ENCODE measurements around the gene PDZD8. TPM values are rescaled to one million over a fixed set of nuclear protein-coding genes. Genes with fewer than 3 reads are reported as not detected.

PDZD8 gene, protein sequence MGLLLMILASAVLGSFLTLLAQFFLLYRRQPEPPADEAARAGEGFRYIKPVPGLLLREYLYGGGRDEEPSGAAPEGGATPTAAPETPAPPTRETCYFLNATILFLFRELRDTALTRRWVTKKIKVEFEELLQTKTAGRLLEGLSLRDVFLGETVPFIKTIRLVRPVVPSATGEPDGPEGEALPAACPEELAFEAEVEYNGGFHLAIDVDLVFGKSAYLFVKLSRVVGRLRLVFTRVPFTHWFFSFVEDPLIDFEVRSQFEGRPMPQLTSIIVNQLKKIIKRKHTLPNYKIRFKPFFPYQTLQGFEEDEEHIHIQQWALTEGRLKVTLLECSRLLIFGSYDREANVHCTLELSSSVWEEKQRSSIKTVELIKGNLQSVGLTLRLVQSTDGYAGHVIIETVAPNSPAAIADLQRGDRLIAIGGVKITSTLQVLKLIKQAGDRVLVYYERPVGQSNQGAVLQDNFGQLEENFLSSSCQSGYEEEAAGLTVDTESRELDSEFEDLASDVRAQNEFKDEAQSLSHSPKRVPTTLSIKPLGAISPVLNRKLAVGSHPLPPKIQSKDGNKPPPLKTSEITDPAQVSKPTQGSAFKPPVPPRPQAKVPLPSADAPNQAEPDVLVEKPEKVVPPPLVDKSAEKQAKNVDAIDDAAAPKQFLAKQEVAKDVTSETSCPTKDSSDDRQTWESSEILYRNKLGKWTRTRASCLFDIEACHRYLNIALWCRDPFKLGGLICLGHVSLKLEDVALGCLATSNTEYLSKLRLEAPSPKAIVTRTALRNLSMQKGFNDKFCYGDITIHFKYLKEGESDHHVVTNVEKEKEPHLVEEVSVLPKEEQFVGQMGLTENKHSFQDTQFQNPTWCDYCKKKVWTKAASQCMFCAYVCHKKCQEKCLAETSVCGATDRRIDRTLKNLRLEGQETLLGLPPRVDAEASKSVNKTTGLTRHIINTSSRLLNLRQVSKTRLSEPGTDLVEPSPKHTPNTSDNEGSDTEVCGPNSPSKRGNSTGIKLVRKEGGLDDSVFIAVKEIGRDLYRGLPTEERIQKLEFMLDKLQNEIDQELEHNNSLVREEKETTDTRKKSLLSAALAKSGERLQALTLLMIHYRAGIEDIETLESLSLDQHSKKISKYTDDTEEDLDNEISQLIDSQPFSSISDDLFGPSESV
- total RNA-seq = 10 to 100 TPM; 19.7 to 20.4 TPM

DNA sequence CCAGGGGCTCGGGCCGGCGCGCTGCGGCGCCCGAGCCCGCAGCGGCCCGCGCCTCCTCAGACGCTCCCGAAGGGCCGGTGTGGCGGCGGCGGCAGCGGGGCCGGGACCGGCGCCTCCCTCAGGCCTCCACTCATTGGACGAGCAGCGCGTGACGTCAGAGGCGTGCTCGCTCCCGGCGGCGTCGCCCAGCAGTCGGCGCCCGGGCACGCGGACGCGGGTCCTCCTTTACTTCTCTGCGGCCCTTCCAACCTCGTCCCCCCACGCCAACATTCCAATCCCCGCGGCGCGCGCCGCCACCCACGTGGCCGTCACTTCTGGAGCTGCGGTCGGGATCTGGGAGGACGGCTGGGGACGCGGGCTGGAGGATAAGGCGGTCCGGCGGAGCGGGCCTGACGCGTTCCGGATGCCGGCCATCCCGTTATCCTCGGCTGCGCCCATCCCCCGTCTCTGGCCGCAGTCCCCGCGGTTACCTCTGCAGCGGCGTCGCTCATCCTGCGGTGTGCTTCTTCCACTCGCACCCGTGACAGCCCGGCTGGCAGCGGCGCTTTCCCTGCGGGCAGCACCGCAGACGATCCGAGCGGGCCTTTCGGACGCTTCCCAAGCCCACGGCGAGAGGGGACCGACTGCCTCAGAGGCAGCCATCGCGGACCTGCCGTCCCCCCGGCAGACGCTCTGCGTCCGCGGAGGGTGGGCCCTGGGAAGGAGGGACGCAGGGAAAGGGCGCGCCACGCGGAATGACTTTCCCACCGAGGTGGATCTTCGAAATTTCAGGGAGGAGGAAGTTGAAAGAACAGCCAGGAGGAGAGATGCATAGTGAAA, at the start of gene PDZD8:
PDZD8 (minus strand) TSS at position 81 of the 819 bp plus-strand sequence. CDS start 213 bp downstream, outside the sequence.
- peak; percentile 91 for DNase-seq
- Mint-ChIP-seq H3K27ac (peak within 1 kb of the TSS; percentile 80), H3K4me3 (peak within 1 kb of the TSS; percentile 92), H3K27me3 (peaks cover 37% of the 10 kb centered on the region), H3K9me3 (no peaks in the 10 kb centered on the region), H3K4me1 (peaks cover 27% of the 10 kb centered on the region), H3K36me3 (peaks cover 12% of the 10 kb centered on the region)

DNA sequence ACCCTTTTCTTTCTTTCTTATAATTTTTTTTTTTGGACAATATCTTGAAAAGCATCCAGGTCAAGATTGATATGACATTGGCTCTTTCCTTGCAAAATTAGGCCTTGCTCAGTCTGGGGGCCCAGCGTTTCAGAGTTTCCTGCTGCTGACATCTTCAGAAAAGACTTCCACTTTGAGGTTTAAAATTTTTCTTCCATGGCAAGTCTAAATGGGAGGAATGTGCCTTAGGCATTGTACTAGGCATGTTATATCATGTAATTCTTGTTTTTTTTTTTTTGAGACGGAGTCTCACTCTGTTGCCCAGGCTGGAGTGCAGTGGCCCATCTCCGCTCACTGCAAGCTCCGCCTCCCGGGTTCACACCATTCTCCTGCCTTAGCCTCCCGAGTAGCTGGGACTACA, 48.9 kb upstream of the PDZD8 start:
- H3K36me3 Mint-ChIP-seq = no peaks in the 10 kb centered on the region
- H3K9me3 Mint-ChIP-seq = peaks cover 3% of the 10 kb centered on the region
- no peak overlapping the region for H3K4me3 Mint-ChIP-seq
- no peak overlapping the region for H3K27ac Mint-ChIP-seq
- H3K27me3 Mint-ChIP-seq = no peaks in the 10 kb centered on the region
- no peak for DNase-seq
- no peaks in the 10 kb centered on the region for H3K4me1 Mint-ChIP-seq

DNA sequence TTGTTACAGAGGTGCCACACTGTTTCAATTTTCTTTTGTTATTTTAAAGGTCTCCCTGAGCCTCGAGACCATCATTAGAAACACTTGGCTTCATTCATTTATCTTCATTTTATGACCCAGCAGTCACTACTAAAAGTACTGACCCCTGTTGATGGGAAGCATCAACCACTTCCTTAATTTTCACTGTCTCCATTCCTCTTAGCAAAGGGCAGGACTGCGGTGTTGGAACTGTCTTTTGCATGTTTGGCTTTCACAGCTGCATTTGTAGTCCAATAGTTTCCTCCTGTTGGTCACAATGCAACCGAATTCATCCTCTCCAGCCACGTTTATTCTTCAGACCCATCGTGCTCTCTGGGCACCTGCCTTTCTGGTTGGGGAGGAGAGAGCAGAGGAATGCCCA, 46.7 kb upstream of the PDZD8 start:
- H3K27ac Mint-ChIP-seq = no peak overlapping the region
- no peaks in the 10 kb centered on the region for H3K27me3 Mint-ChIP-seq
- no peaks in the 10 kb centered on the region for H3K36me3 Mint-ChIP-seq
- peaks cover 3% of the 10 kb centered on the region for H3K9me3 Mint-ChIP-seq
- no peak for DNase-seq
- H3K4me3 Mint-ChIP-seq = no peak overlapping the region
- no peaks in the 10 kb centered on the region for H3K4me1 Mint-ChIP-seq

DNA sequence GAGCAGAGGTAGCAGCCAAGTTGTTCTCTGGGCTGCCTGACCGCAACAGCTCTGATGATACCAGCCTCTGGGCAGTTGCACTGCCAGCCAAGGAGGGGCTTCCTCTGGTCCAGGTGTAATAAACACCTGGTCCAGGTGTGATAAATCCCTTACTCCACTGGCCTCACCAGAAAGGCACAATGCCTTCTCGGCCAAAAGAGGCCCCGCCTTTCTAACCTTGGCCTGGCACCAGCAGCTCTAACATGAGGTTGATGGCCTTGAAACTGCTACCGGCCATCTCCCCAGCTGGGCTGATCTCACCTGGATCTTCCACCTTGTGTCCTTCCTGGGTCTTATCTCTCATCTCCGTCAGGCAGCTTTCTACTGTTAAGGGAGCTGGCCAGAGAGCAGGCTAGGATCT, 45.5 kb upstream of the PDZD8 start:
- Mint-ChIP-seq H3K27ac (no peak overlapping the region), H3K36me3 (no peaks in the 10 kb centered on the region), H3K27me3 (no peaks in the 10 kb centered on the region), H3K4me3 (no peak overlapping the region), H3K4me1 (no peaks in the 10 kb centered on the region), H3K9me3 (peaks cover 3% of the 10 kb centered on the region)
- DNase-seq = no peak

DNA sequence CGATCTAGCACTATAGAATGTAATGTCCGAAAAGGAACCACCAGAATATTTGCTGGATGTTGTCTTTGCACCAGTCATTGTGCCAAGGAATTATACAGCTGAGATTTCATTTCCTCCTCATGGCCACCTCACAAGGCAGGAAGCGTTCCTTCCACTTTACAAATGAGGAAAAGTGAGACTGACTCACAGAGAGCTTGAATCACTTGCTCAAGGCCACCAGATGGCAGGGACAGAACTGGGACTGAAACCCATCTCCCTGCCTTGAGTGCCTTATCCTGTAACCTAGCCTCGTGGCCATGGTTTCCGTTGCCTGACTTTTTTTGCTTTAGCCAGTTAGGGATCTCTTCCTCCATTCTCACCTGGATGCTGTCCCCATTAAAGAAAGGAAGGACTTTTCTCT, 44.7 kb upstream of the PDZD8 start:
- no peak overlapping the region for H3K27ac Mint-ChIP-seq
- H3K36me3 Mint-ChIP-seq = no peaks in the 10 kb centered on the region
- DNase-seq = no peak
- H3K27me3 Mint-ChIP-seq = no peaks in the 10 kb centered on the region
- H3K4me3 Mint-ChIP-seq = no peak overlapping the region
- H3K4me1 Mint-ChIP-seq = no peaks in the 10 kb centered on the region
- peaks cover 3% of the 10 kb centered on the region for H3K9me3 Mint-ChIP-seq

DNA sequence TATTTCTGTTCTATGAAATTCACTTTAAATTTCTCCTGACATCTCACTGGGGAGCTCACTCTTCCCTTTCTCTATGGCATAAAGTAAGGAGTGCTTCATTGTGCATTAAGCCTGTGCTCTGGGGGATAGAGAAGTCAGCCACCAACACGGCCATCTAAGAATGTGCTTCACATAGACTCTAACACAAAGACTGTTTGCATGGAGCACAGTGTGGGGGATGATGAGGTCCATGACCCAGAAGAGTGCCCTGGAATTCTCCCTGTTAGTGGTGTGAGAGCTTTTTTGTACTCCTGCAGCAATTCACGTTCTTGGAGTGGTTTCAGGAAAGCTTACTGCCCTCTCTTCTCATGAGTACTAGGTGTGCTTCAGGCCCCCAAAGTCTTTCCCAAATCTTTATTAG, 43.9 kb upstream of the PDZD8 start:
- Mint-ChIP-seq H3K4me1 (no peaks in the 10 kb centered on the region), H3K27ac (no peak overlapping the region), H3K36me3 (no peaks in the 10 kb centered on the region), H3K4me3 (no peak overlapping the region), H3K27me3 (no peaks in the 10 kb centered on the region), H3K9me3 (peaks cover 3% of the 10 kb centered on the region)
- DNase-seq = no peak

DNA sequence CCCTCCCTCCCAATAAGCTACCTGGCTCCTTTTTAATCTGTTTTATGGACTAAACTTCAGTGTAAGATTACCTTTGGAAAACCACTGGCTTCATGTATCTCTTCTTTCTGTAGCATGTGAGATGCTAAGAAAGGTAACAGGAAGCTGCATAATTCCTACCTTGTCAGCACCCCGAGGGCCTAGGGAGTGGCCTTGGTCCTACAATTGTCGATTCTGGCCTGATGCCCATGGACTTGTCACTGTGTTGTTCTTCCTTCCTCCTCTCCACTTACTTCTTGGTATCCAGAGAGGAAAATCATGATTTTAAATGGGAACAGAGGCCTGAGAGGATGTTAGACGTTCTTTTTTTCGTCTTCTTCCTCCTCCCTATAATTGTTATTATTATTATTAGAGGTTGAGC, 42.9 kb upstream of the PDZD8 start:
- Mint-ChIP-seq H3K9me3 (peaks cover 3% of the 10 kb centered on the region), H3K4me3 (no peak overlapping the region), H3K4me1 (no peaks in the 10 kb centered on the region), H3K27ac (no peak overlapping the region), H3K27me3 (peaks cover 4% of the 10 kb centered on the region), H3K36me3 (no peaks in the 10 kb centered on the region)
- no peak for DNase-seq

DNA sequence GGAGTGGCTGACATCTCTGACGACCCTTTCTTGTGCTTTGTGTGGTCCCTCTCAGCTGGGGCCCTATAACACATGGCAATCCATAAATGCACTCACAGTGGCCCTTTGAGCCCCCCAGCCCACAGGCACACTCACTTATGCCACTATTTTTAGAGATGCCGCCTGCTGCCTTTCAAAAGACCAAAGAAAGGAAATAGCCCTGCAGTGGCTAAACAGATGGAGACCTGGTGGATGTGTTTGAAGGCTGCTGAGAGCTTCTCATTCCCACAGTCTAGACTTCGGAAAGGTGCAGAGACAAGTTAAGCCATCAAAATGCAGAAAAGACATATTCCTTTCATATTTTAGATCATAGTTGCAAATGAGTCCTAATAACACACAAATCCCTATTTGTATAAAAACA, 42.0 kb upstream of the PDZD8 start:
- Mint-ChIP-seq H3K27me3 (peaks cover 4% of the 10 kb centered on the region), H3K9me3 (peaks cover 3% of the 10 kb centered on the region), H3K4me1 (no peaks in the 10 kb centered on the region), H3K4me3 (no peak overlapping the region), H3K27ac (no peak overlapping the region), H3K36me3 (no peaks in the 10 kb centered on the region)
- no peak for DNase-seq

DNA sequence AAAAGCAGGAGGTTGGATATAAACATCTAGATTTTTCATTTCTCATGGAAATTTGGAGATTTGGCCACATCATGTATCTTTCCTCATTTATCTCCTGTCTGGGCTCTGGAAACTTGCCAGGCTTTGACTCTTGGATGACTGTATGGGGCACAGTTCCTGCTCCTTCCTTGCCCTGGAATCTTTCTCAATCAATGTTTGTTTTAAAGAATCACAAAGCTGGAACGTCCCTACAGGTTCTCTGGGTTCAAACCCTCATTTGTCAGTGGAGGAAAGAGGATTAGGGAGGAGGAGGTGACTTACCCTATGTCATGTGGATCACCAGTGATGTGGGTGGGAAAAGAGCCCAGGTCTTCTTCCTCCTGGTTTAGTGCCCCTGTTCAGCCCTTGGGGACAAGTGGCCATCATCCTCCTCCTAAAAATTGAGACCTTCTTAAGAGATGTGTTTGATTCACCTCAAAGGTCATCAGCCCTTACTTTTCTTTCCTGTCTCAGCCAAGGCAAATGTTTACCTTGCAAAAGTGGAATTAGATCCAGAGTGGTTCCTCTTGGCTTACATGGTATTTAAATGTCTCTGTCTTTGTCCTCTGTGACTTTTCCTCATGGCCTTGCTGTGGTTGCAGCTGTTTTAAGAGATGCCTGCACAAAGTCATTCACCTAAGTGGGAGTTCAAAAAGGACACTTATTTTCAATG, 38.8 kb upstream of the PDZD8 start:
- DNase-seq = no peak
- Mint-ChIP-seq H3K4me1 (no peaks in the 10 kb centered on the region), H3K36me3 (no peaks in the 10 kb centered on the region), H3K9me3 (no peaks in the 10 kb centered on the region), H3K27ac (no peak overlapping the region), H3K27me3 (peaks cover 4% of the 10 kb centered on the region), H3K4me3 (no peak overlapping the region)

DNA sequence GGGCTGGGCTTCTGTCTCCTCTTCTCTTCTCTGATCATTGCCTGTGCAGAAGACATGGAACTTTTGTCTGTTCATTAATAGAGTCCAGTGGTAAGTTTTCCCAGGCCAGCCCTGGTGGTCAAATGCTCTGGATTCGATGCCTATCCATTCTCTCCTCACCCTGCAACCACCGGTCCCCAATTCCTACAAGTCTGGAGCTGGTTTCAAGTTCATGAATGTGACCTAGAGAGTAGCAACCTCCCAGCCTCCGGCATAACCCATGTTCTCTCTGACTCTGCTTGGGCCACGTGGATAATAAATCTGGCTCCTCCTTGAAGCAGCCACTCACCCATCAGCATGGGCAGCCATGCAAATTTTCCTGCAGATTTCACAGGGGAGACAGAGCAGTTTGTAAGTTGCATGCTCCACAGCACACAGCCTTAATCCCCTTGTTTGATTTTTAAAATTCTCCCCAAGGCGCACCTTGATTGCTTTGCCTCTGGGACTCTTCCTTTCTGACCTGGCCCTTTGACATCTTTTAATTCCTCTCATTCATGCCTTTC, 37.3 kb upstream of the PDZD8 start:
- Mint-ChIP-seq H3K27ac (no peak overlapping the region), H3K4me3 (no peak overlapping the region), H3K36me3 (no peaks in the 10 kb centered on the region), H3K4me1 (no peaks in the 10 kb centered on the region), H3K27me3 (peaks cover 4% of the 10 kb centered on the region), H3K9me3 (no peaks in the 10 kb centered on the region)
- DNase-seq = no peak

DNA sequence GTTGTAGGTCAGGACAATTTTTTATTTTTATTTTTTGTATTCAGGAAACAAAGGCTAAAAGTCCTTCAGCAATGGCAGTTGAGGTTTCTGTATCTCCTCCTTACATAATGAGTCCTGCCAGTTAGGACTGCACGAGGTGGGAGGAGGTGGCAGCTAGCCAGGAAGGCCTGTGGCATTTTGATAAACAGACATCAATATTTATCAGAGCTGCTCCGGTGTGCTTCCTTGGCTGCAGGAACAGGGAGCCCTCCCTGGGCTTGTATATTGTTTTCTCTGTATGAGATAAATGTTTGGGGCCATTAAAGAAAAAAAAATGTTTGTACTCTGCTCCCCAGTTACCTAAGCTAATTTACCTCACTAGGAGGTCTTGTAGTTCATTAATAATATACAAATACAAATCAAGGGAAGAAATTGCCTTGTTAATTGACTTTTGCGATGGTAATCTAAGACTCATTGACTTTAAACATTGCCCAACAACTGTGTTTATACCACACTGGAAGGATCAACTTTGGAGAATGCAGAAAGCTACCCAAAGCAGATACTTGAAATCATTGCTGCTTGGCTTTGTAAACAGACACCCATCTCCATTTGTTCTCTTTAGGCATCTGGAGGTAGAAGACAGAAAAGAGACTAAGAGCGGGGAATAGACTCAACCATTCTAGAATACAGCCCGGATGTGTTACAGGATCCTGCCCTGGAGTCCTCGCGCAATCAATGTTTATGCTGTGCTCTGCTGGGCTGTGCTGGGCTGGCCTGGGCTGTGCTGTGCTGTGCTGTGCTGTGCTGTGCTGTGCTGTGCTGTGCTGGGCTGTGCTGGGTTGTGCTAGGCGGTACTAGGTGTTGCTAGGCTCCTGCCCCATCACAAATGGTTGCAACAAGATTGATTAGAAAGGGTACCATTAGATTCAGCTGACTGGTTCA, 36.5 kb upstream of the PDZD8 start:
- no peaks in the 10 kb centered on the region for H3K36me3 Mint-ChIP-seq
- H3K4me3 Mint-ChIP-seq = no peak overlapping the region
- no peak overlapping the region for H3K27ac Mint-ChIP-seq
- no peaks in the 10 kb centered on the region for H3K4me1 Mint-ChIP-seq
- no peak for DNase-seq
- peaks cover 4% of the 10 kb centered on the region for H3K27me3 Mint-ChIP-seq
- no peaks in the 10 kb centered on the region for H3K9me3 Mint-ChIP-seq

DNA sequence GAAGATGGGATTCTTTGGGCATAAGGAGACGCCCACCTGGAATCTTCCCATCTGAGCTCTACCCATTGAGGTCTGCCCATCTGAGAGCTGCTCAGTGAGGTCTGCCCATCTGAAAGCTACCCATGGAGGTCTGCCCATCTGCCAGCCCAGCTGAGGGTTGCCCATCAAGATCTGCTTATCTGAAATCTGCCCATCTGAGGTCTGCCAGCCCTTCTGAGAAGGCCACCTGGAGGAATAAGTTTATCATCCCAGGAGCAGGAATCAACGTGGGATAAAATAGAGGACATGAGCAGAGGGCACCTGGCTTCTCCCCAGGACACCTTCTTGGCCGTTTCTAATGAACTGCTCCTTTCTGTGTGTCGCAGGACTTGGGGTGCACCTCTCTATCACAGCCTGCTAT, 35.3 kb upstream of the PDZD8 start:
- Mint-ChIP-seq H3K36me3 (no peaks in the 10 kb centered on the region), H3K27me3 (peaks cover 4% of the 10 kb centered on the region), H3K27ac (no peak overlapping the region), H3K4me1 (no peaks in the 10 kb centered on the region), H3K9me3 (no peaks in the 10 kb centered on the region), H3K4me3 (no peak overlapping the region)
- DNase-seq = no peak

All from activated naive CD8-positive, alpha-beta T cell treated with anti-CD3 and anti-CD28 coated beads for 36 hours (primary cell).